ENCODE data around the gene EML1. TPM values are rescaled to one million over a fixed set of nuclear protein-coding genes. Genes with fewer than 3 reads are reported as not detected.

EML1 gene
- total RNA-seq, 1 experiment from 2014 or later, result 16.1 TPM

GRCh38 chr14:99812096-99812750, 19.0 kb downstream of the EML1 start:
- POLR2A ChIA-PET, result no interaction called here
- ATAC-seq, result no peak
- CTCF ChIA-PET, result no interaction called here
- Mint-ChIP-seq H3K27me3 (ENCODE audit: low read depth) (no peaks in the 10 kb centered on the region), H3K9me3 (no peaks in the 10 kb centered on the region), H3K27ac (no peak overlapping the region), H3K4me3 (no peak overlapping the region), H3K4me1 (no peaks in the 10 kb centered on the region), H3K36me3 (no peaks in the 10 kb centered on the region)
- TF ChIP-seq ZNF317 (CRISPR knock-in tag; IDR thresholded peaks at IDR 0.05; ENCODE audit: borderline replicate concordance, low read depth) (no peak), NR3C1 (CRISPR knock-in tag; conservative IDR thresholded peaks at IDR 0.05; ENCODE audit: low read depth) (no peak), KAT7 (CRISPR knock-in tag; IDR thresholded peaks at IDR 0.05; ENCODE audit: borderline replicate concordance) (no peak), ELF4 (CRISPR knock-in tag; IDR thresholded peaks at IDR 0.05; ENCODE audit: low read depth) (no peak), NR2C2 (CRISPR knock-in tag; IDR thresholded peaks at IDR 0.05) (no peak), ZNF396 (CRISPR knock-in tag; IDR thresholded peaks at IDR 0.05; ENCODE audit: borderline replicate concordance) (no peak), TCF7 (CRISPR knock-in tag; IDR thresholded peaks at IDR 0.05; ENCODE audit: low read depth) (no peak), FOXP4 (CRISPR knock-in tag; IDR thresholded peaks at IDR 0.05) (no peak), IRF1 (CRISPR knock-in tag; IDR thresholded peaks at IDR 0.05) (no peak)
- no peak for DNase-seq (ENCODE audit: low spot score)

GRCh38 chr14:99812892-99813291, 19.7 kb downstream of the EML1 start:
- ATAC-seq, result no peak
- TF ChIP-seq NR2C2 (CRISPR knock-in tag; IDR thresholded peaks at IDR 0.05) (no peak), ATF6 (CRISPR knock-in tag; IDR thresholded peaks at IDR 0.05) (no peak), RELA (CRISPR knock-in tag; IDR thresholded peaks at IDR 0.05; ENCODE audit: borderline replicate concordance) (no peak), USF2 (CRISPR knock-in tag; IDR thresholded peaks at IDR 0.05) (no peak), TCF7 (CRISPR knock-in tag; IDR thresholded peaks at IDR 0.05; ENCODE audit: low read depth) (no peak), SOX15 (CRISPR knock-in tag; IDR thresholded peaks at IDR 0.05) (no peak), TEAD1 (CRISPR knock-in tag; IDR thresholded peaks at IDR 0.05) (no peak), ATF1 (CRISPR knock-in tag; IDR thresholded peaks at IDR 0.05) (no peak), NFE2L1 (CRISPR knock-in tag; IDR thresholded peaks at IDR 0.05) (no peak), NR1H2 (CRISPR knock-in tag; IDR thresholded peaks at IDR 0.05) (no peak), ZNF425 (CRISPR knock-in tag; conservative IDR thresholded peaks at IDR 0.05) (no peak), IRF2 (CRISPR knock-in tag; IDR thresholded peaks at IDR 0.05; ENCODE audit: borderline replicate concordance, low read depth) (no peak), MLX (CRISPR knock-in tag; IDR thresholded peaks at IDR 0.05) (no peak), HMGA2 (CRISPR knock-in tag; IDR thresholded peaks at IDR 0.05) (no peak), ZNF232 (CRISPR knock-in tag; IDR thresholded peaks at IDR 0.05) (no peak), IRF1 (CRISPR knock-in tag; IDR thresholded peaks at IDR 0.05) (no peak), ZNF281 (CRISPR knock-in tag; IDR thresholded peaks at IDR 0.05) (no peak)

More at GRCh38 chr14:99812892-99813291, 19.7 kb downstream of the EML1 start:
- Mint-ChIP-seq H3K27me3 (ENCODE audit: low read depth) (no peaks in the 10 kb centered on the region), H3K4me3 (no peak overlapping the region), H3K4me1 (no peaks in the 10 kb centered on the region), H3K36me3 (no peaks in the 10 kb centered on the region), H3K27ac (0 out of 2 replicates have a peak overlapping the region, but pooled peaks have one; percentile 31), H3K9me3 (no peaks in the 10 kb centered on the region)
- ChIA-PET POLR2A (no interaction called here), CTCF (no interaction called here)
- no peak for DNase-seq (ENCODE audit: low spot score)

Data from WTC11 (cell line).